Lower leg skin (tissue), 3 donors: ENCODE data around the gene CTNND2.

Experiments
- POLR2A ChIP-seq, 2 donors: fragments of 450-650 bp; IDR thresholded peaks; one replicate each; pipeline ENCODE4 v1.6.1; 2016 to 2017; ENCODE audit warnings: antibody characterized with exemption in 2 of 2, mild to moderate bottlenecking in 1 of 2, moderate library complexity in 1 of 2
- TF ChIP-seq, protein P1 (sequence below), 3 donors: fragments of 450-650 bp; IDR thresholded peaks; one replicate each; pipeline ENCODE4 v1.5.1; 2016; ENCODE audit warnings: antibody characterized with exemption in 3 of 3, mild to moderate bottlenecking in 3 of 3, moderate library complexity in 2 of 3

DNA sequence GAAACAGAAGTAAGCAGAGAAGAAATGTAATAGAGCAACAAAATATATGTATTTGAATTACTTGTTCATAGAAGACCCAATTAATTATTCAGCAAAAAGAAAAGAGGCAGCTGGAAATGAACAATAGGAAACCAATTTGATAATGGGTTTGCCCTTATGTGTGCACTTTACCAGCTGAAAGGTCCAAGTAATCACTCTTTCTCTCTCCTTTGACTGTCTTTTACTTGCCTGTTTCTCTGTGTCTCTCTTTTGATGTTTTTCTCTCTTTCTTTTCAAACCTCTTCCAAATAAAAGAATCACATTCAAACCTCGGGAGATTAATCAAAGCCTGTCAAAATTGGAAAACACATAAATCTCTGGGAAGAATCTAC is 51.5 kb downstream of the CTNND2 start:
- TF ChIP-seq, protein P1, sequence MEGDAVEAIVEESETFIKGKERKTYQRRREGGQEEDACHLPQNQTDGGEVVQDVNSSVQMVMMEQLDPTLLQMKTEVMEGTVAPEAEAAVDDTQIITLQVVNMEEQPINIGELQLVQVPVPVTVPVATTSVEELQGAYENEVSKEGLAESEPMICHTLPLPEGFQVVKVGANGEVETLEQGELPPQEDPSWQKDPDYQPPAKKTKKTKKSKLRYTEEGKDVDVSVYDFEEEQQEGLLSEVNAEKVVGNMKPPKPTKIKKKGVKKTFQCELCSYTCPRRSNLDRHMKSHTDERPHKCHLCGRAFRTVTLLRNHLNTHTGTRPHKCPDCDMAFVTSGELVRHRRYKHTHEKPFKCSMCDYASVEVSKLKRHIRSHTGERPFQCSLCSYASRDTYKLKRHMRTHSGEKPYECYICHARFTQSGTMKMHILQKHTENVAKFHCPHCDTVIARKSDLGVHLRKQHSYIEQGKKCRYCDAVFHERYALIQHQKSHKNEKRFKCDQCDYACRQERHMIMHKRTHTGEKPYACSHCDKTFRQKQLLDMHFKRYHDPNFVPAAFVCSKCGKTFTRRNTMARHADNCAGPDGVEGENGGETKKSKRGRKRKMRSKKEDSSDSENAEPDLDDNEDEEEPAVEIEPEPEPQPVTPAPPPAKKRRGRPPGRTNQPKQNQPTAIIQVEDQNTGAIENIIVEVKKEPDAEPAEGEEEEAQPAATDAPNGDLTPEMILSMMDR (IDR thresholded peaks at IDR 0.05) = no peak
- TF ChIP-seq POLR2A (IDR thresholded peaks at IDR 0.05) = no peak
